Adipose tissue (tissue), 3 donors: Measurements from ENCODE around the gene E2F2. TPM values are rescaled to one million over a fixed set of nuclear protein-coding genes. Genes with fewer than 3 reads are reported as not detected.
"Not testable (repeated sequence)": the region's sequence is repeated elsewhere in the genome, so short reads cannot be mapped to it uniquely, and the experiment has no call there.

Experiments used
- H3K27ac ChIP-seq: one replicate; pipeline ENCODE4 v1.5.1; 2013; ENCODE audit warnings: low read depth, low read length
- WGBS, 3 donors: extraction: QIAGEN DNeasy Blood & Tissue Kit; methylation state at CpG; one replicate each; pipeline ENCODE4 v1.1.7; 2013; 5-methylcytosine and 5-hydroxymethylcytosine counted together
- polyA plus RNA-seq, 3 donors: library from polyadenylated mRNA; stranded (reverse); fragments of 200-250 nt; gene quantifications; one replicate each; pipeline ENCODE4 v1.2.3, GENCODE V29; 2013
- donor health status: healthy with polysubstance abuse.
- donor health status: Bipolar disorder and iron deficiency.
- donor health status: healthy.

E2F2 gene
- polyA plus RNA-seq, 3 donors = 0.10 to 0.22 (median 0.16) TPM

GRCh38 chr1:23504156-23504555, 26.9 kb downstream of the E2F2 start:
- not testable (repeated sequence) for H3K27ac ChIP-seq
- WGBS, 3 donors = 83 to 88% (median 84%) methylated on average over 11 to 21 of the region's 24 CpGs

GRCh38 chr1:23502951-23503350, 28.1 kb downstream of the E2F2 start:
- H3K27ac ChIP-seq = no peak overlapping the region
- 63 to 85% (median 66%) methylated on average over 2 to 5 of the region's 6 CpGs for WGBS, 3 donors

DNA sequence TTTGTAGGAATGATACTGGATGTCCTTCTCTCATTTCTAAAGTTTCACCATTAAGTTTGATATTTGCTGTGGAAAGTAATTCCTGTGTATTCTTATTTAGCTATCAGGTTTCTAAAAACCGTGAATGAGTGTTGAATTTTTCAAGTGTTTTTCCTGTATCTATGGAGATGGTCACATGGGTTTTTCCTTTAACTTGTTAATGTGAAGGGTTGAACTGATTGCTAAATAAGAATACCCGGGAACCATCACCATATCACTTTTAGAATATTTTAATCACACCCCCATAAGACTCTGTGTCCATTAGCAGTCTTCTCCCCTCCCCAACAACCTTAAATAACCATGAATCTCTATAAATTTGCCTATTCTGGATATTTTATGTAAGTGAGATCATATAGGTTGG, 30.6 kb downstream of the E2F2 start:
- H3K27ac ChIP-seq = no peak overlapping the region
- WGBS, 3 donors = 29 to 57% (median 35%) methylated on average over 2 of the region's 2 CpGs

- H3K27ac ChIP-seq = no peak overlapping the region
- WGBS, 3 donors = 76 to 83% (median 80%) methylated on average over 3 of the region's 3 CpGs
These were observed 33.1 kb downstream of the E2F2 start for GRCh38 chr1:23497777-23498439.

DNA sequence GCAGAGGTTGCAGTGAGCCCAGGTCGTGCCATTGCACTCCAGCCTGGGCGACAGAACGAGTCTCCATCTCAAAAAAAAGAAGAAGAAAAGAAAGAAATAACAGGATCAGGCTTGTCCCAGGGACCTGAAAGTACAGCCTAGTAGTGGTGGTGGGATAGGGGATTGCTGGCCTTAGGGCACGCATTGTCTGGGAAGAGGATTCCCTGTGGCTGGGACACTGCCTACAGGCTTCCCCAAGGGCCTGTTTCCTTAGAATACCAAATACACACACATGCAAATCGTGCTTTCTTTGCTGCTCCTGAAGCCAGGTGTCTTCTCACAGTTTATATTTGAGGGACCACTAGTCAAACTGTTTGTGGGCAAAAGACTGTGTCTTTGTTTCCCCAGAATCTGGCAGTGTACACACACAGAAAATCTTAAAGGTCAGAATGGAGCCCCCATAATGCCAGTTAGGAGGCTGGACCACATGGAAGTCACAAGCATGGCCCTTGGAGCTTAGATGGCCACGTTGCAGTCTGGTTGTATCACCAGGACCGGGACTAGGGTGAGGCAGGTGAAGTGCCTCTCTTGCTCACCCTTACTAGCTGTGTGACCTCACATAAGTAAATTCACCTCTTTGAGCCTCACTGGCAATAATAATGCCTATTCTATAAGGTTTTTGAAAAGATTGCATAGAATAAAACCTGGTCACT, 34.4 kb downstream of the E2F2 start:
- no peak overlapping the region for H3K27ac ChIP-seq
- 73 to 79% (median 75%) methylated on average over 7 of the region's 7 CpGs for whole genome bisulfite sequencing, 3 donors

DNA sequence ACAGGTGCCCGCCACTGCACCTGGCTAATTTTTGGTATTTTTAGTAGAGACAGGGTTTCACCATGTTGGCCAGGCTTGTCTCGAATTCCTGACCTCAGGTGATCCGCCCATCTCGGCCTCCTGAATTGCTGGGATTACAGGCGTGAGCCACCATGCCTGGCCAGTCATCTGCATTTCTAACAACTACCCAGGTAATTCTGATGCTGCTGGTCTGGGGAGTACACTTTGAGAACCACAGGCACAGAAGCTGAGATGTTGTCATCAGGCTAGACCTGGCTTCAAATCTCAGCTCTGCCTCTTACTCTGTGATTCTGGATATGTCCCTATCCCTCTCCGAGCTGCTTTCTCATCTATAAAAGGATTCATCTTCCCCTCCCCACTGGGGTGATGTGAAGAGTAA, 36.2 kb downstream of the E2F2 start:
- not testable (repeated sequence) for H3K27ac ChIP-seq
- 85 to 89% (median 87%) methylated on average over 5 to 6 of the region's 6 CpGs for WGBS, 3 donors

DNA sequence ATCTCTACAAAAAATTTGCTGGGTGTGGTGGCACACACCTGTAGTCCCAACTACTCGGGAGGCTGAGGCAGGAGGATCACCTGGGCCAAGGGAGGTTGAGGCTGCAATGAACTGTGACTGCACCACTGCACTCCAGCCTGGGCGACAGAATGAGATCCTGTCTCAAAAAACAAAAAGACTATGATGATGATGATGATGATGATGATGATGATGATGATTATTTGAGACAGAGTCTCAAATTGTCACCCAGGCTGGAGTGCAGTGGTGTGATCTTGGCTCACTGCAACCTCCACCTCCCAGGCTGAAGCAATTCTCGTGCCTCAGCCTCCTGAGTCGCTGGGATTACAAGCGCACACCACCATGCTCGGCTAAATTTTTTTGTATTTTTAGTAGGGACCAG, 38.3 kb downstream of the E2F2 start:
- WGBS, 3 donors = 85 to 94% (median 91%) methylated on average over 6 of the region's 6 CpGs
- not testable (repeated sequence) for H3K27ac ChIP-seq

DNA sequence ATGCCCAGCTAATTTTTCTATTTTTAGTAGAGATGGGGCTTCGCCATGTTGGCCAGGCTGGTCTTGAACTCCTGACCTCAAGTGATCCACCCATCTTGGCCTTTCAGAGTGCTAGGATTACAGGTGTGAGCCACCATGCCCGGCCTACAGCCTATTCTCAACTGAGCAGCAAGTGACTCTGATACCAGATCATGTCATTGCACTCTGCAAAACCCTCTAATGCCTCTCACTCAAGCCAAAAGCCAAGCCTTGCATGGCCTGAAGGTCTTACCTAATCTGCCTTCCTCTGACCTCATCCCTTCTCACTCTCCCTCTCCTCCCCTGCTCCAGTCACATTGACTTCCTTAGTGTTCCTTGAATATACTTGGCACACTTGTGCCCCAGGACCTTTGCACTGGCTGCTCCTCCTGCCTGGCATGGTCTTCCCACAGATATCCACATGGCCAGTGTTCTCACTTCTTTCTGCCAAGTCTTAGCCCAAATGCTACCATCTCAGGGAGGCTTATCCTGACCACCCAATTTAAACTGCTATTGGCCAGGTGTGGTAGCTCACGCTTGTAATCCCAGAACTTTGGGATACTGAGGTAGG, 38.8 kb downstream of the E2F2 start:
- 95 to 100% (median 96%) methylated on average over 3 of the region's 3 CpGs for WGBS, 3 donors
- no peak overlapping the region for H3K27ac ChIP-seq

DNA sequence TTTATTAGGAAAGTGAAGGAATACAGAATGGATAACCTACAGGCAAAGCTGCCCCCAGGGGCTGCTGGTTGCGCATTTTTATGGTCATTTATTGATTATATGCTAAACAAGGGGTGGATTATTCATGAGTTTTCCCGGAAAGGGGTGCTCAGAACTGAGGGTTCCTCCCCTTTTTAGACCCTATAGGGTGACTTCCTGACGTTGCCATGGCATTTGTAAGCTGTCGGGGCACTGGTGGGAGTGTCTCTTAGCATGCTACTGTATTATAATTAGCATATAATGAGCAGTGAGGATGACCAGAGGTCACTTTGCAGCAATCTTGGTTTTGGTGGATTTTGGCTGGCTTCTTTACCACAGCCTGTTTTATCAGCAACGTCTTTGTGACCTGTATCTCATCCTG, 41.2 kb downstream of the E2F2 start:
- no peak overlapping the region for H3K27ac ChIP-seq
- 50 to 55% (median 55%) methylated on average over 5 of the region's 5 CpGs for WGBS, 3 donors

DNA sequence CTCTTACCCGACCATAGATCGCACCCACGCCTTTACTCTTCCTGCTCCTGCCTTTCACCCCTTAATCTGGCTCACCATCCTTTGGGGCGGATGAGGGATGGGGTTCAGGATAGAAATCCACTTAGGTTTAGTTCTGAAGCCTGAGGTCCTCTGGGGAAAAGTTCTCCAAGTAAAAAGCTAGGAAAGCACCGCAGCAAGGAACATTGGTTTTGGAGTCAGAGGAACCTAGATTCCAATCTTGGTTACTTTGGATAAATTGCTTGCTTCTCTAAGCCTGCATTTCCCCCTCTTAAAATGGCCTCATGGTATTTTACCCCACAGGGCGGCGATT, 46.1 kb downstream of the E2F2 start:
- WGBS, 3 donors = 39 to 59% (median 46%) methylated on average over 7 of the region's 7 CpGs

GRCh38 chr1:23484253-23485001, 46.6 kb downstream of the E2F2 start:
- WGBS, 3 donors = 3 to 8% (median 5%) methylated on average over 30 to 54 of the region's 54 CpGs
- no peak overlapping the region for H3K27ac ChIP-seq

More for the DNA sequence above, 46.1 kb downstream of the E2F2 start:
- H3K27ac ChIP-seq = no peak overlapping the region

DNA sequence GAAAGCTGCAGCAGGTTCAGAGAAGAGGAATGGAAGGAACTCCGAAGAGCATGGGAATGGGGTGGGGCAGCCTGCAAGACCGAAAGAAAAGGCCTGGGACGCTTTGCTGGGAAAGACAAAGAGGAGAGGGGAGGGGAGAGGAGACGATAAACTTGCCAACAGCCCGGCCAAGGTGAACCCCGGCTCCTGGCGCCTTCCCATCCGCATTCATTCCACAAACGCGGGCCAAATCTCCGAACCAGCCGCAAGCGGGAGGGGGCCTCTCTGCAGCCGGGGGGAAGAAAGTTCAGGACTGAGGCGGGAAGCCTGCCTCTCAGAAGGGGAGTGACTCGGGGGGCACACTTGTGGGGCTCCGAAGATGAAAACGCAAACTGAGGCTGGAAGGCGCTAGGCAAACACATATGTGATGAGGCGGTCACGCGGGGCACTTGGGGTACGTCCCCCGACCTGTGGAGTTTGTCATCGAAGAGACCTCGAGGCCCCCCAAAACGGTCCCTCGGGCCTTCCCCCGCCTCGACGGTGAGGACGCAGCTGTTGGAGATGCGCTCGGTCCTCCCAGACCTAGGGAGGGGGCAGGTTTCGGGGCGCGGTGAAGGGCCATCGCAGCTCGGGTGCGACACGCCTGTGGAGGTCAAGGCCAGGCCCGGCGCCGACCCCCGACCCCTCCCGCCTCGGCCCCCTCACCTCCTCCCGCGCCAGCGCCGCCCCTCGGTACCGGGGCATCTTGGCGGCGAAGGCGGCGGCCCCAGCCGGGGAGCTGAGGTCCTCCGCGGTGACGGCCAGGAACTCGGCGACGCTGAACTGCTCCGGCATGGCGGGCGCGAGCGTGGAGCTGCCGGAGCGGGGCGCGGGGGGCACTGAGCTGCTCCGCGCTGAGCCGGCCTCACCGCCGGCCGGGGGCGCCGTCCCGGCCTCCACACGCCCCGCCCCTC, 47.4 kb downstream of the E2F2 start, which contains the start of gene ASAP3:
Gene ASAP3 (minus strand): TSS at position 859 of the 932 bp plus-strand sequence. CDS start 46 bp downstream, at position 813.
- WGBS, 3 donors = 1% methylated on average over 71 to 83 of the region's 84 CpGs
- no peak within 1 kb of the TSS for H3K27ac ChIP-seq

- WGBS, 3 donors = 88 to 93% (median 93%) methylated on average over 6 of the region's 6 CpGs
- no peak overlapping the region for H3K27ac ChIP-seq
These were observed 49.1 kb downstream of the E2F2 start for GRCh38 chr1:23481904-23482303.

GRCh38 chr1:23481026-23481597, 49.9 kb downstream of the E2F2 start:
- H3K27ac ChIP-seq = no peak overlapping the region
- 76 to 85% (median 84%) methylated on average over 7 of the region's 7 CpGs for WGBS, 3 donors

- WGBS, 3 donors = 84 to 85% (median 84%) methylated on average over 4 of the region's 4 CpGs
- H3K27ac ChIP-seq = no peak overlapping the region
These were observed 50.6 kb downstream of the E2F2 start for GRCh38 chr1:23480187-23481025.

GRCh38 chr1:23479666-23479941, 51.4 kb downstream of the E2F2 start:
- no peak overlapping the region for H3K27ac ChIP-seq
- WGBS, 3 donors = 73 to 83% (median 77%) methylated on average over 2 of the region's 2 CpGs
